Endodermal cell (in vitro differentiated cells): ENCODE data around the gene FAM13C. TPM values are rescaled to one million over a fixed set of nuclear protein-coding genes. Genes with fewer than 3 reads are reported as not detected.

Source experiments
- DNase-seq: peaks from one replicate; pipeline ENCODE4 v3.0.0-alpha.2; 2017
- H3K27ac ChIP-seq: 2 replicates; pipeline ENCODE4 v1.5.1; 2013; ENCODE audit warnings: mild to moderate bottlenecking, low read depth, low read length, moderate library complexity
- H3K27me3 ChIP-seq: 2 replicates; pipeline ENCODE4 v1.6.1; 2013; ENCODE audit warnings: mild to moderate bottlenecking, low read length, moderate library complexity; ENCODE audit not compliant: insufficient read depth, control insufficient read depth, poor library complexity, severe bottlenecking
- H3K36me3 ChIP-seq: 2 replicates; pipeline ENCODE4 v1.7.0; 2013; ENCODE audit warnings: mild to moderate bottlenecking, low read length, moderate library complexity; ENCODE audit not compliant: control insufficient read depth, insufficient read depth
- H3K4me1 ChIP-seq: one replicate; pipeline ENCODE4 v1.7.0; 2013; ENCODE audit warnings: low read length; ENCODE audit not compliant: control insufficient read depth, insufficient read depth
- H3K4me3 ChIP-seq: 2 replicates; pipeline ENCODE4 v1.5.1; 2013; ENCODE audit warnings: mild to moderate bottlenecking, low read length, moderate library complexity
- H3K9ac ChIP-seq: 2 replicates; pipeline ENCODE4 v1.6.1; 2013; ENCODE audit warnings: mild to moderate bottlenecking, low read length, moderate library complexity; ENCODE audit not compliant: poor library complexity, severe bottlenecking; ENCODE audit errors: extremely low read depth
- H3K9me3 ChIP-seq: 2 replicates; pipeline ENCODE4 v1.6.1; 2013; ENCODE audit warnings: mild to moderate bottlenecking, low read length, moderate library complexity; ENCODE audit not compliant: control insufficient read depth
- H3K27ac Mint-ChIP-seq: 2 replicates; pipeline ENCODE4 v1.8.0; 2020; ENCODE audit warnings: mixed read lengths
- H3K27me3 Mint-ChIP-seq: 2 replicates; pipeline ENCODE4 v1.8.0; 2021; ENCODE audit warnings: mild to moderate bottlenecking, mixed read lengths; ENCODE audit not compliant: insufficient read depth
- H3K36me3 Mint-ChIP-seq: 2 replicates; pipeline ENCODE4 v1.8.0; 2020; ENCODE audit warnings: low read depth, mixed read lengths
- H3K4me1 Mint-ChIP-seq: 2 replicates; pipeline ENCODE4 v1.8.0; 2020; ENCODE audit warnings: mixed read lengths
- H3K4me3 Mint-ChIP-seq: 2 replicates; pipeline ENCODE4 v1.8.0; 2020; ENCODE audit warnings: mild to moderate bottlenecking, moderate library complexity, mixed read lengths
- H3K9me3 Mint-ChIP-seq: 2 replicates; pipeline ENCODE4 v1.8.0; 2020; ENCODE audit warnings: mild to moderate bottlenecking, mixed read lengths
- WGBS, 2 experiments: methylation state at CpG; one replicate each; pipeline versions ENCODE4 v1.1.5 to v1.1.7; 2013; ENCODE audit warnings: missing lambda C conversion rate in 2 of 2, mixed read lengths in 1 of 2; ENCODE audit not compliant: insufficient coverage in 1 of 2, insufficient read length in 1 of 2; 5-methylcytosine and 5-hydroxymethylcytosine counted together
- total RNA-seq, 2 donors: library from RNA; stranded (reverse); fragmentation: NEBNext Ultra II Directional in 1 of 2; extraction: Animal tissue kit (Norgen Biotek cat#: 25700) in 1 of 2; gene quantifications; 2 replicates in 1 of 2; 3 replicates in 1 of 2; pipeline ENCODE4 v1.2.1, GENCODE V29; 2021
- TF ChIP-seq, protein P1 (sequence below): fragments of 200-600 bp; sonication (generic); conservative IDR thresholded peaks from 2 replicates; pipeline ENCODE4 v1.5.0; 2021; ENCODE audit warnings: antibody characterized with exemption, mild to moderate bottlenecking

FAM13C gene
- total RNA-seq, 2 donors from 2014 or later: 2.5 to 3.7 TPM

DNA sequence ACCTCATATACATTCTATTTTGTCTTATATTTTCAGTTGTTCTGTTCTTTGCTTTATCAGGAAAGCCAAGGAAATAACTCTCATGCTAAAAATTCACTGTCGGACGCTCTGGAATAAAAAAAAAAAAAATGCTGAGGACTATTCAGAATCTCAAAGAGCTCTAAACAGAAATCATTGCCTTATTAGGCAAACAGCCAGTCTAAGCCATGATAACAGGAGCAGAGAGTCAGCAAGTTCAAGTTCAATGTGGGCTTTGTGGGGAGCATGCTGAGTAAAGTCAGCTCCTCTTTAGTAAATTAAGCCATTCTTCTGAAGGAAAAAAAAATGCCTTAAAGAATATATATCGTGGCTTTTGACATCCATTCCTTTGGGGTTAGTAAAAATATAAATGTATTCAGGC, 13.6 kb upstream of the FAM13C start:
- TF ChIP-seq, protein P1, sequence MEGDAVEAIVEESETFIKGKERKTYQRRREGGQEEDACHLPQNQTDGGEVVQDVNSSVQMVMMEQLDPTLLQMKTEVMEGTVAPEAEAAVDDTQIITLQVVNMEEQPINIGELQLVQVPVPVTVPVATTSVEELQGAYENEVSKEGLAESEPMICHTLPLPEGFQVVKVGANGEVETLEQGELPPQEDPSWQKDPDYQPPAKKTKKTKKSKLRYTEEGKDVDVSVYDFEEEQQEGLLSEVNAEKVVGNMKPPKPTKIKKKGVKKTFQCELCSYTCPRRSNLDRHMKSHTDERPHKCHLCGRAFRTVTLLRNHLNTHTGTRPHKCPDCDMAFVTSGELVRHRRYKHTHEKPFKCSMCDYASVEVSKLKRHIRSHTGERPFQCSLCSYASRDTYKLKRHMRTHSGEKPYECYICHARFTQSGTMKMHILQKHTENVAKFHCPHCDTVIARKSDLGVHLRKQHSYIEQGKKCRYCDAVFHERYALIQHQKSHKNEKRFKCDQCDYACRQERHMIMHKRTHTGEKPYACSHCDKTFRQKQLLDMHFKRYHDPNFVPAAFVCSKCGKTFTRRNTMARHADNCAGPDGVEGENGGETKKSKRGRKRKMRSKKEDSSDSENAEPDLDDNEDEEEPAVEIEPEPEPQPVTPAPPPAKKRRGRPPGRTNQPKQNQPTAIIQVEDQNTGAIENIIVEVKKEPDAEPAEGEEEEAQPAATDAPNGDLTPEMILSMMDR: no peak
- Mint-ChIP-seq H3K27me3 (no peaks in the 10 kb centered on the region), H3K27ac (no peak overlapping the region), H3K36me3 (no peaks in the 10 kb centered on the region), H3K4me3 (no peak overlapping the region), H3K9me3 (no peaks in the 10 kb centered on the region), H3K4me1 (peaks cover 10% of the 10 kb centered on the region)
- H3K9me3 ChIP-seq: no peaks in the 10 kb centered on the region
- H3K36me3 ChIP-seq: no peaks in the 10 kb centered on the region
- H3K27ac ChIP-seq: no peak overlapping the region
- WGBS, 2 experiments: 85 to 93% methylated on average over 2 to 3 of the region's 3 CpGs
- DNase-seq: no peak
- H3K9ac ChIP-seq: no peak overlapping the region
- H3K4me1 ChIP-seq: no peaks in the 10 kb centered on the region
- H3K4me3 ChIP-seq: no peak overlapping the region
- no peaks in the 10 kb centered on the region for H3K27me3 ChIP-seq

GRCh38 chr10:59374916-59375315, 12.6 kb upstream of the FAM13C start:
- H3K27me3 ChIP-seq: no peaks in the 10 kb centered on the region
- TF ChIP-seq, protein P1: no peak
- no peaks in the 10 kb centered on the region for H3K9me3 ChIP-seq
- H3K4me3 Mint-ChIP-seq: no peak overlapping the region
- H3K9ac ChIP-seq: no peak overlapping the region
- H3K27ac Mint-ChIP-seq: no peak overlapping the region
- no peak for DNase-seq
- H3K4me1 Mint-ChIP-seq: peaks cover 18% of the 10 kb centered on the region
- no peak overlapping the region for H3K4me3 ChIP-seq
- H3K27me3 Mint-ChIP-seq: no peaks in the 10 kb centered on the region
- no peaks in the 10 kb centered on the region for H3K9me3 Mint-ChIP-seq
- no peak overlapping the region for H3K27ac ChIP-seq
- no peaks in the 10 kb centered on the region for H3K36me3 ChIP-seq
- no peaks in the 10 kb centered on the region for H3K36me3 Mint-ChIP-seq
- peaks cover 4% of the 10 kb centered on the region for H3K4me1 ChIP-seq

- peaks cover 4% of the 10 kb centered on the region for H3K4me1 ChIP-seq
- no peak for DNase-seq
- no peak overlapping the region for H3K4me3 ChIP-seq
- no peaks in the 10 kb centered on the region for H3K27me3 ChIP-seq
- no peak overlapping the region for H3K27ac ChIP-seq
- no peak overlapping the region for H3K4me3 Mint-ChIP-seq
- 83 to 92% methylated on average over 2 of the region's 3 CpGs for WGBS, 2 experiments
- H3K4me1 Mint-ChIP-seq: peaks cover 20% of the 10 kb centered on the region
- no peak overlapping the region for H3K27ac Mint-ChIP-seq
- no peaks in the 10 kb centered on the region for H3K27me3 Mint-ChIP-seq
- H3K9me3 ChIP-seq: no peaks in the 10 kb centered on the region
- TF ChIP-seq, protein P1: no peak
- H3K9me3 Mint-ChIP-seq: no peaks in the 10 kb centered on the region
- H3K9ac ChIP-seq: no peak overlapping the region
- no peaks in the 10 kb centered on the region for H3K36me3 ChIP-seq
- H3K36me3 Mint-ChIP-seq: no peaks in the 10 kb centered on the region
Measured at GRCh38 chr10:59373071-59373470, 10.7 kb upstream of the FAM13C start.
